H9 (cell line): ENCODE measurements around the gene PTPRN2. TPM values are rescaled to one million over a fixed set of nuclear protein-coding genes. Genes with fewer than 3 reads are reported as not detected.

Experiments used
- DNase-seq: peaks from one replicate; pipeline ENCODE4 v3.0.0-alpha.2; 2017
- H2AFZ ChIP-seq: one replicate; pipeline ENCODE4 v1.6.1; 2013; ENCODE audit warnings: mild to moderate bottlenecking, low read length, control low read depth, moderate library complexity
- H2AK5ac ChIP-seq: 2 replicates; pipeline ENCODE4 v1.6.1; 2013; ENCODE audit warnings: low read length, control low read depth, mixed read lengths; ENCODE audit not compliant: insufficient read length
- H2BK120ac ChIP-seq: one replicate; pipeline ENCODE4 v1.6.1; 2013; ENCODE audit warnings: low read depth, mild to moderate bottlenecking, low read length, control low read depth, inconsistent platforms; ENCODE audit not compliant: poor library complexity, severe bottlenecking
- H2BK12ac ChIP-seq: 2 replicates; pipeline ENCODE4 v1.6.1; 2013; ENCODE audit warnings: low read length, control low read depth, mixed read lengths, low read depth; ENCODE audit not compliant: insufficient read length
- H2BK15ac ChIP-seq: 2 replicates; pipeline ENCODE4 v1.6.1; 2013; ENCODE audit warnings: low read depth, low read length, control low read depth
- H2BK20ac ChIP-seq: one replicate; pipeline ENCODE4 v1.6.1; 2013; ENCODE audit warnings: low read depth, mild to moderate bottlenecking, low read length, control low read depth, inconsistent platforms; ENCODE audit not compliant: poor library complexity, severe bottlenecking
- H2BK5ac ChIP-seq: 2 replicates; pipeline ENCODE4 v1.6.1; 2013; ENCODE audit warnings: low read length, control low read depth, mixed read lengths; ENCODE audit not compliant: insufficient read length
- H3K14ac ChIP-seq: 2 replicates; pipeline ENCODE4 v1.6.1; 2013; ENCODE audit warnings: low read length, control low read depth; ENCODE audit not compliant: insufficient read depth
- H3K18ac ChIP-seq: 2 replicates; pipeline ENCODE4 v1.6.1; 2013; ENCODE audit warnings: low read depth, mild to moderate bottlenecking, mixed read lengths, low read length, control low read depth; ENCODE audit not compliant: insufficient read length
- H3K23ac ChIP-seq: 2 replicates; pipeline ENCODE4 v1.6.1; 2013; ENCODE audit warnings: low read length, control low read depth, mixed read lengths, low read depth; ENCODE audit not compliant: insufficient read length
- H3K23me2 ChIP-seq: 2 replicates; pipeline ENCODE4 v1.6.1; 2013; ENCODE audit warnings: low read depth, mild to moderate bottlenecking, mixed read lengths, low read length, control low read depth; ENCODE audit not compliant: insufficient read length, poor library complexity, severe bottlenecking
- H3K27ac ChIP-seq: 2 replicates; pipeline ENCODE4 v1.5.1; 2013; ENCODE audit warnings: low read length, control low read depth, mixed read lengths, low read depth; ENCODE audit not compliant: insufficient read length
- H3K27me3 ChIP-seq: 2 replicates; pipeline ENCODE4 v1.6.1; 2013; ENCODE audit warnings: low read length, control low read depth, inconsistent platforms; ENCODE audit not compliant: insufficient read depth
- H3K4ac ChIP-seq: 2 replicates; pipeline ENCODE4 v1.6.1; 2013; ENCODE audit warnings: low read depth, mild to moderate bottlenecking, control low read depth, inconsistent platforms, low read length, moderate library complexity
- H3K4me1 ChIP-seq: 2 replicates; pipeline ENCODE4 v1.6.1; 2013; ENCODE audit warnings: low read length, control low read depth, inconsistent platforms; ENCODE audit not compliant: insufficient read depth
- H3K4me2 ChIP-seq: 2 replicates; pipeline ENCODE4 v1.6.1; 2013; ENCODE audit warnings: low read length, control low read depth, mixed read lengths; ENCODE audit not compliant: insufficient read length, insufficient read depth
- H3K56ac ChIP-seq: 2 replicates; pipeline ENCODE4 v1.6.1; 2013; ENCODE audit warnings: low read depth, mild to moderate bottlenecking, mixed read lengths, low read length, control low read depth; ENCODE audit not compliant: insufficient read length
- H3K79me1 ChIP-seq: 2 replicates; pipeline ENCODE4 v1.6.1; 2013; ENCODE audit warnings: low read depth, mild to moderate bottlenecking, moderate library complexity, low read length, control low read depth, inconsistent platforms; ENCODE audit not compliant: insufficient read depth, poor library complexity, severe bottlenecking
- H3K79me2 ChIP-seq: 2 replicates; pipeline ENCODE4 v1.6.1; 2013; ENCODE audit warnings: low read length, control low read depth, inconsistent platforms; ENCODE audit not compliant: insufficient read depth
- H3K9ac ChIP-seq: 2 replicates; pipeline ENCODE4 v1.6.1; 2013; ENCODE audit warnings: low read length, control low read depth, mixed read lengths; ENCODE audit not compliant: insufficient read length; ENCODE audit errors: extremely low read depth
- H3K9me3 ChIP-seq: one replicate; pipeline ENCODE4 v1.6.1; 2013; ENCODE audit warnings: low read depth, low read length, inconsistent platforms; ENCODE audit not compliant: control insufficient read depth
- H3T11ph ChIP-seq: one replicate; pipeline ENCODE4 v1.6.1; 2013; ENCODE audit warnings: mild to moderate bottlenecking, low read length, control low read depth, inconsistent platforms
- H4K20me1 ChIP-seq: one replicate; pipeline ENCODE4 v1.6.1; 2013; ENCODE audit not compliant: control insufficient read depth, insufficient read length, insufficient read depth
- H4K5ac ChIP-seq: 2 replicates; pipeline ENCODE4 v1.6.1; 2013; ENCODE audit warnings: low read depth, mild to moderate bottlenecking, mixed read lengths, low read length, control low read depth; ENCODE audit not compliant: insufficient read length
- H4K8ac ChIP-seq: replicated peaks from 2 replicates; pipeline ENCODE4 v1.6.1; 2013; ENCODE audit warnings: low read length, control low read depth, mixed read lengths, low read depth; ENCODE audit not compliant: insufficient read length
- H4K91ac ChIP-seq: 2 replicates; pipeline ENCODE4 v1.6.1; 2013; ENCODE audit warnings: low read depth, mild to moderate bottlenecking, moderate library complexity, mixed read lengths, low read length, control low read depth; ENCODE audit not compliant: insufficient read length
- H3K27ac Mint-ChIP-seq, 3 experiments: 2 replicates in 2 of 3; 3 replicates in 1 of 3; pipeline ENCODE4 v1.8.0; 2020 to 2021; ENCODE audit warnings: mixed read lengths in 3 of 3, mild to moderate bottlenecking in 1 of 3, moderate library complexity in 1 of 3
- H3K27me3 Mint-ChIP-seq: 2 replicates; pipeline ENCODE4 v1.8.0; 2021; ENCODE audit warnings: low read depth, mild to moderate bottlenecking, moderate library complexity, mixed read lengths
- H3K36me3 Mint-ChIP-seq, 3 experiments: 2 replicates in 2 of 3; 3 replicates in 1 of 3; pipeline ENCODE4 v1.8.0; 2020 to 2021; ENCODE audit warnings: low read depth in 3 of 3, mixed read lengths in 3 of 3; ENCODE audit not compliant: insufficient read depth in 1 of 3
- H3K4me1 Mint-ChIP-seq, 2 experiments: 2 replicates each; pipeline ENCODE4 v1.8.0; 2020; ENCODE audit warnings: mixed read lengths in 2 of 2
- H3K4me3 Mint-ChIP-seq, 2 experiments: 2 replicates in 1 of 2; 3 replicates in 1 of 2; pipeline ENCODE4 v1.8.0; 2020 to 2021; ENCODE audit warnings: mild to moderate bottlenecking in 2 of 2, mixed read lengths in 2 of 2, moderate library complexity in 1 of 2
- H3K9me3 Mint-ChIP-seq, 2 experiments: 2 replicates in 1 of 2; 3 replicates in 1 of 2; pipeline ENCODE4 v1.8.0; 2020; ENCODE audit warnings: mild to moderate bottlenecking in 2 of 2, mixed read lengths in 2 of 2, moderate library complexity in 1 of 2
- WGBS: extraction: QIAGEN DNeasy Blood & Tissue Kit; methylation state at CpG from one replicate; pipeline ENCODE4 v1.1.7; 2013; ENCODE audit warnings: missing lambda C conversion rate, low lambda C conversion rate, mixed read lengths; ENCODE audit not compliant: insufficient read length; ENCODE audit errors: extremely low coverage; 5-methylcytosine and 5-hydroxymethylcytosine counted together
- total RNA-seq: library from RNA; stranded (reverse); gene quantifications from 2 replicates; pipeline ENCODE4 v1.2.1, GENCODE V29; 2021
- TF ChIP-seq, protein P1 (sequence below): fragments of 200-600 bp; sonication (generic); conservative IDR thresholded peaks from 3 replicates; pipeline ENCODE4 v1.8.0; 2021; ENCODE audit warnings: antibody characterized with exemption, mild to moderate bottlenecking

Gene PTPRN2
- total RNA-seq, 1 experiment from 2014 or later = 5.2 TPM

DNA sequence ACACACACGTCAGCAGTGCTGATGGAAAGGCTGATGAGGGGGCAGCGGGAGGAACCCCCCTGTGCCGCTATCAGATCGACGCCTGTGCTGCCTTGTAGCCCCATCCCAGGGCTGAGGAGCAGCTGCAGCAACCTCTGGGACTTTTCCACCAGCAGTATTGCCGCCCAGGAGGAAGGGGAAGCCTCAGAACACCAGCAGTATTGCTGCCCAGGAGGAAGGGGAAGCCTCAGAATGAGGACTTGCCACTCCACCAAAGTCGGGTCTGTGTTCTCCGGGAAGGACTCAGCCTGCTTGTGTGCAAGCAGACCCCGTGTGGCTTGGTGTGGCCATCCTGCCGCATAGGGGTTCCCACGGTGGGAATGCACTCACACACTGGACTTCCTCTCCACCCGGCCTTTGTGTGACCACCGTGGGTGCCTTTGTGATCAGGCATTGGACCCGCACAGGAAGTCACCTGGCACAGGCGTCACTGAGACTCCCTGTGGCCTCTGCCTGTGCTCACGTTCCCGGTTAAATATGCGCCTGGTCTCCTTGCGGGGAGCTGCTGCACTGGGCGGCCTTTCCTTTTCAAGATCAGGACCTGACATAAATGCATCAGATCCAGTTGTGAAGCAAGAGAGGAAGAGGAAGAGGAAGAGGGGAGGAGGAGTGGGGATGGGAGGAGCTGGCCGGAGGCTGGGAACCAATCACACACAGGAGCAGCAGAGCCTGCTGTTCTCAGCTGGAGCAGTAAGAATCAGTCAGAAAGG, 1002.3 kb downstream of the PTPRN2 start:
- Histone ChIP-seq H3K9me3 (no peaks in the 10 kb centered on the region), H2AFZ (no peak overlapping the region), H4K5ac (no peak overlapping the region), H2BK15ac (no peak overlapping the region), H3K14ac (no peak overlapping the region; the same call in 1 of the 2 replicates), H3K27ac (no peak overlapping the region), H2BK5ac (no peak overlapping the region), H3K79me2 (no peaks in the 10 kb centered on the region), H3K56ac (no peak overlapping the region), H2BK20ac (no peak overlapping the region), H3K4me1 (no peaks in the 10 kb centered on the region), H3K27me3 (peaks cover 18% of the 10 kb centered on the region; the same call in 1 of the 2 replicates), H4K20me1 (no peaks in the 10 kb centered on the region), H3K4me2 (no peak overlapping the region), H3T11ph (no peak overlapping the region), H3K4ac (no peak overlapping the region), H3K9ac (no peak overlapping the region), H2BK120ac (no peak overlapping the region), H2BK12ac (no peak overlapping the region), H3K79me1 (no peaks in the 10 kb centered on the region), H3K23ac (no peak overlapping the region), H3K23me2 (no peaks in the 10 kb centered on the region), H2AK5ac (no peak overlapping the region), H4K91ac (no peak overlapping the region), H3K18ac (no peak overlapping the region), H4K8ac (no peak overlapping the region)
- Mint-ChIP-seq H3K36me3 (no peaks in the 10 kb centered on the region), H3K9me3 (no peaks in the 10 kb centered on the region), H3K27ac (no peak overlapping the region), H3K4me3 (no peak overlapping the region; a peak in 1 of 5 replicates), H3K27me3 (peaks cover 95% of the 10 kb centered on the region), H3K4me1 (peaks cover 16 to 19% of the 10 kb centered on the region in 2 experiments)
- WGBS = no CpG with 5 or more reads among the region's 21 CpGs
- DNase-seq = no peak
- TF ChIP-seq, protein P1, sequence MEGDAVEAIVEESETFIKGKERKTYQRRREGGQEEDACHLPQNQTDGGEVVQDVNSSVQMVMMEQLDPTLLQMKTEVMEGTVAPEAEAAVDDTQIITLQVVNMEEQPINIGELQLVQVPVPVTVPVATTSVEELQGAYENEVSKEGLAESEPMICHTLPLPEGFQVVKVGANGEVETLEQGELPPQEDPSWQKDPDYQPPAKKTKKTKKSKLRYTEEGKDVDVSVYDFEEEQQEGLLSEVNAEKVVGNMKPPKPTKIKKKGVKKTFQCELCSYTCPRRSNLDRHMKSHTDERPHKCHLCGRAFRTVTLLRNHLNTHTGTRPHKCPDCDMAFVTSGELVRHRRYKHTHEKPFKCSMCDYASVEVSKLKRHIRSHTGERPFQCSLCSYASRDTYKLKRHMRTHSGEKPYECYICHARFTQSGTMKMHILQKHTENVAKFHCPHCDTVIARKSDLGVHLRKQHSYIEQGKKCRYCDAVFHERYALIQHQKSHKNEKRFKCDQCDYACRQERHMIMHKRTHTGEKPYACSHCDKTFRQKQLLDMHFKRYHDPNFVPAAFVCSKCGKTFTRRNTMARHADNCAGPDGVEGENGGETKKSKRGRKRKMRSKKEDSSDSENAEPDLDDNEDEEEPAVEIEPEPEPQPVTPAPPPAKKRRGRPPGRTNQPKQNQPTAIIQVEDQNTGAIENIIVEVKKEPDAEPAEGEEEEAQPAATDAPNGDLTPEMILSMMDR = no peak
